HG03135 (cell line): ENCODE measurements around the gene TAB3.

Source experiments
- ATAC-seq: cut with Tn5 transposase; IDR thresholded peaks from one replicate; pipeline ENCODE4 v1.9.1; 2021; ENCODE audit warnings: mild to moderate bottlenecking, moderate library complexity; ENCODE audit not compliant: unreplicated experiment

The TAB3 gene, protein sequence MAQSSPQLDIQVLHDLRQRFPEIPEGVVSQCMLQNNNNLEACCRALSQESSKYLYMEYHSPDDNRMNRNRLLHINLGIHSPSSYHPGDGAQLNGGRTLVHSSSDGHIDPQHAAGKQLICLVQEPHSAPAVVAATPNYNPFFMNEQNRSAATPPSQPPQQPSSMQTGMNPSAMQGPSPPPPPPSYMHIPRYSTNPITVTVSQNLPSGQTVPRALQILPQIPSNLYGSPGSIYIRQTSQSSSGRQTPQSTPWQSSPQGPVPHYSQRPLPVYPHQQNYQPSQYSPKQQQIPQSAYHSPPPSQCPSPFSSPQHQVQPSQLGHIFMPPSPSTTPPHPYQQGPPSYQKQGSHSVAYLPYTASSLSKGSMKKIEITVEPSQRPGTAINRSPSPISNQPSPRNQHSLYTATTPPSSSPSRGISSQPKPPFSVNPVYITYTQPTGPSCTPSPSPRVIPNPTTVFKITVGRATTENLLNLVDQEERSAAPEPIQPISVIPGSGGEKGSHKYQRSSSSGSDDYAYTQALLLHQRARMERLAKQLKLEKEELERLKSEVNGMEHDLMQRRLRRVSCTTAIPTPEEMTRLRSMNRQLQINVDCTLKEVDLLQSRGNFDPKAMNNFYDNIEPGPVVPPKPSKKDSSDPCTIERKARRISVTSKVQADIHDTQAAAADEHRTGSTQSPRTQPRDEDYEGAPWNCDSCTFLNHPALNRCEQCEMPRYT

DNA sequence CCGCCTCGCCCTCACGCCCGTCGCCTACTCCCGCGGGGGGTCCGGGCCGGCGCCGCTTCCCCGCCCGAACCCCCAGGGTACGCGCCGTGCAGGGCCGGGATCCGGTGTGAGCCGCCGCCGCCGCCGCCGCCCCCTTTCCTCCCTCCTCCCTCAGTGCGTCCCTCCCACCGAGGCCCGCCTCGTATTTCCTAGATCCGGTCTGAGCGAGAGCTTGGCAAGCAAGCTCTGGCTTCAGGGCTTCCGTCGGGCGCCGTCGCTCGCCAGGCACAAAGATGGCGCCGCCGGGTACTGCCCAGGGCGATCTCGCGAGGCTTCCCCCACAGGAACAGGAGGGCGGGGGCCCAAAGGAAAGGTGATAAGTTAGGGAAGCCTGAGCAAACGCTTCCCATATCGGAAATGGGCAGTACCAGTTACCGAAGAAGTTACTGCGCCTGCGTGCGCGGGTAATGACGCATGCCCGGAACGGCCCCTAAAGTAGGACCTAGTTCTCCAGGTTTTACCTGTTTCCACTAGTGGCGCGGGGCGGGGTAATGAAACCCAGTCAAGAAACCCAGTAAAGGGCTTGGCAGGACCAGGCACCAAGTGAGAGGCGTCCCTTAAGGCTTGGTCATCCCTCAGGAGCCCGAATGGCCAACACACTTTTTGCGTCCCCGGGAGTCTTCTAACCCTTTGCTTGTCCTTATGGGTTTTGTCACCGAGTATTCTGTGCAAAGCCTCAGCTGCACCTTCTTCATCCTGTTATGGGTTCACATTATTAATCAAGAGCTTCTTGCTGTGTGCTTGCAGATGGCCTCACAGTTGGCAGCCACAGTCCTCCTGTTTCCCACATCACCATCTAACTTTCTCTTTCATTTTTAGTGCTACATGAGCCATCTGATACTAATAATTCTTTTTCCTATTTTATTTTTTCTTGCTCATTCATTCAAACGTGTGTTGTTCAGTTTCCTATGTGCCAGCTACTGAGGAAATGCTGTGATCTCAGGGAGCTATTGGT lies at the start of gene TAB3:
Gene TAB3, minus strand, starts transcription at position 108 of the 994 bp plus-strand sequence. CDS start 29,666 bp downstream, outside the sequence.
- peak; percentile 91 for ATAC-seq

DNA sequence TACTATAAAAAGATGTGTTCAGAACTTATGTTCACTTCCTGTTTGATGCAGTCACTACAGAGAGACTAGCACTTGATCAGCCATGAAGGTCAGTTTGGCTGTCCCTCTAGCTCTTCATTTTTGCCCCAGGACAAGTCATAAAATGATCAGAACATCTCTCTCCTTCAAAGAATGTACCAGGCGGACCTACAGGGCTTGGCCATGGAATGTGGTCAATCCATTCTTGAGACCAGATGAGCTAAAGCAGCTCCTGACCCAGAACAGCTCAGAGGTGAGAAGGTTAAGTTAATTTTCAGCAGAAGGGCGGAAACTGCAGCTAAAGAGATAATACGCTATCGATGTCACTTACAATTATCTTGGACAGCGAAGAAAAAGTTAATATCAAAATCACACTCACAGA lies 49.2 kb upstream of the TAB3 start:
- no peak for ATAC-seq

DNA sequence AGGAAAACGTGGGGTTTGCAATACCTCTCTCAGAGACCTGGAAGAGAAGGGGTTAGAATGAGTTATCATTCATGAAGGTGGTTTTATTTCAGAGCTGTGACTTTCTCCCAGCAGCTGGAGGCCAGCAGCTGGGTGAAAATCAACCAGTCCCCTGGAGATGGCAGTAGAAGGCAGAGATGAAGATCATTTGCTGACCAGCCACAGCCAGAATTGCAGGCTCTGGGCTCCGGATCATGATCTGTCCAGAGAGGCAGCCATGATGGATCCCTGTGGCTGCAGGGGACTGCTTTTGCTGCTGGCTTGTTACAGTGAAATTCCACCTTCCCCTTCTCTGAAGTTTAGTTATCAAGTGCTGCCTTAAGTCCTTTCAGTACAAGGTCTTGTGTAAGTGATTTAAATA lies 46.9 kb upstream of the TAB3 start:
- no peak for ATAC-seq

DNA sequence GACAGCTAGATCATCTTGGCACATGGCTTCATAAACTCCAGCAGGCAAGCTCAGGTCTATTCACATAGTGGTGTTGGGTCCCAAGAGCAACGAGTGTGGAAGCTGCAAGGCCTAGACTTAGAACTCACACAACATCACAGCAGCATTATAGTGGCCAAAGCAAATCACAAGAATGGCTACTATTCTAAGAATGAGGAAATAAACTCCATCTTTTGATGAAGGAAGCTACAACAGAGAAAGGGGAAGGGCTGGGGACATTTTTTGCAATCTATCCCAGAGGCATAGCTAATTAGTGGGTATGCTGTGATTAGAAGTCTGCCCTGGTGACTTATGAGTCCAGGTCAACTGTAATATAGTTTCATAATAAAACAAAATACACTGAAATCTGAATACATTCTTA lies 42.9 kb upstream of the TAB3 start:
- no peak for ATAC-seq

DNA sequence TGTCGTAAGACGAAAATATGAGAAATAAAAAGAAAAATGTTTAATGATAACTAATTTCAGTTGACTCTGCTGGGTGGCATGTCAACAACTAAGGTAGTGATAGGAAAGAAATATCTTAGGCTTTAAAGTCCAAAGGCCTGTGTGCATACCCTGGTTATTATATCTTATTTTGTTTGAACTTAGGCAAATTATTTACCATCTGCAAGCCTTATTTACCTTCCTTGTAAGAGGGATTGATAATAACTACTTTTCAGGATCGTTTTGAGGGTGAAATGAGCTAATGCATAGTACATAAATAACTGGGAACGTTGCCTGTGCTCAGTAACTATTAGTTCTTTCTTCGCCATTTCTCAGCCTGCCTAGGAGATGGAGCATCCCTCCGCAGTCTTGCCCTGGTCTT lies 41.6 kb upstream of the TAB3 start:
- ATAC-seq = no peak

DNA sequence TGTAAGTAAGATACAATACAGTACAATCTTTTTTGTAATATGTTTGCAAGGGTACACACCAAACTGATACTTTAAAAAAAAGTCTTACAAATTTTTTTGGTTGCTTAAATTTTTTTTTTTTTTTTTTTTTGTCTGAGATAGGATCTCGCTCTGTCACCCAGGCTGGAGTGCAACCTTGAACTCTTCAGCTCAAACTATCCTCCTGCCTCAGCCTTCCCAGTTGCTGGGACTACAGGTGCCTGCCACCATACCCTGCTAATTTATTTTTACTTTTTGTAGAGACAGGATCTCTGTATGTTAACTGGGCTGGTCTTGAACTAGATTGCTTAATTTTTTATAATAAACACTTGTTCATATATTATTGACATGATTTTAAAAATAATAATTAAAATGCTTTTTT lies 41.1 kb upstream of the TAB3 start:
- no peak for ATAC-seq

DNA sequence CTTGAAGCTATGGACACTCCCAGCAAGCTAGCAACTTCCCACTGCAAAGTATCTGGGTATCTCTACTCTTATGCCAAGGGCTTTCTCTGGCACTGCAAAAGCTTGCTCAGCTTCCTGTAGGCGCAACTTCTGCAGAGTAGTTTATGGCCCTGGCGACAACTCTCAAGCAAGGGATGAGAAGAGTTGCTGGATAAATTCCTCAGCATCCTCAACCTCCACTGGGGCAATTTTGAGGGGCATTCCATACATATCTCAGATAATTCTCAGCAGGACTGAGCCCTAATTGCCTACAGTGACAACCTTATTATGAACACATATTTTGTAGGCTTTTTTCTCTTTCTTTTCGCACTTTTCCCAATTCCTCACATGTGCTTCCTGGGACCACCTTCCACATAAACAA lies 31.2 kb upstream of the TAB3 start:
- no peak for ATAC-seq

DNA sequence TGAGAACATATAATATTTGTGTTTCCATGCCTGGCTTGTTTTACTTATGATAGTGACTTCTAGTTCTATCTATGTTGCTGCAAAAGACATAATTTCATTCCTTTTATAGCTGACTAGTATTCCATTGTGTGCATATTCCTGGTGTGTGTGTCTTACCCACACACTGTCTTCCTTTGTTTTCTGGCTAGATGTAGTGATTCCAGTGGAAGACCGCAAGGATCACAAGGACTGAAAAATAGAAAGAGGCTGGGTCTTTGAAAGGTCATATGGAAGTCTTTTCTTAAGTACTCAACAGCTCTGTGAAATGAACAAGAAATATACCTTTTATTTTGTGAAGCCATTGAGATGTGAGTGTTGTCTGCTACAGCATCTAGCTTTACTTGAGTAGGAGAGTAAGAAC lies 29.4 kb upstream of the TAB3 start:
- no peak for ATAC-seq

DNA sequence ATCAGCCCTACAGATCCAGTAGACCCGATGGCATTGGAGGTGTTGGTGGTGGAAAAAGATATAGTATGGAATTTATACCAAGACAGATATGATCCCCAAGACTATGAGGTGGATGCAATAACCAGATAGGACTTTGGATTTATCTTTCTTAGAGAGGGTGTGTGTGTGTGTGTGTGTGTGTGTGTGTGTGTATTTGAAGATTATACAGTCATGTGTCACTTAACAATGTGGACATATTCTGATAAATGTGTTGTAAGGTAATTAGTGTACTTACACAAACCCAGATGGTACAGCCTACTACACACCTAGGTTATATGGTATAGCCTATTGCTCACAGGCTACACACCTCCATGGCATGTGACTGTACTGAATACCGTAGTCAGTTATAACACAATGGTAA lies 24.4 kb upstream of the TAB3 start:
- ATAC-seq = no peak

DNA sequence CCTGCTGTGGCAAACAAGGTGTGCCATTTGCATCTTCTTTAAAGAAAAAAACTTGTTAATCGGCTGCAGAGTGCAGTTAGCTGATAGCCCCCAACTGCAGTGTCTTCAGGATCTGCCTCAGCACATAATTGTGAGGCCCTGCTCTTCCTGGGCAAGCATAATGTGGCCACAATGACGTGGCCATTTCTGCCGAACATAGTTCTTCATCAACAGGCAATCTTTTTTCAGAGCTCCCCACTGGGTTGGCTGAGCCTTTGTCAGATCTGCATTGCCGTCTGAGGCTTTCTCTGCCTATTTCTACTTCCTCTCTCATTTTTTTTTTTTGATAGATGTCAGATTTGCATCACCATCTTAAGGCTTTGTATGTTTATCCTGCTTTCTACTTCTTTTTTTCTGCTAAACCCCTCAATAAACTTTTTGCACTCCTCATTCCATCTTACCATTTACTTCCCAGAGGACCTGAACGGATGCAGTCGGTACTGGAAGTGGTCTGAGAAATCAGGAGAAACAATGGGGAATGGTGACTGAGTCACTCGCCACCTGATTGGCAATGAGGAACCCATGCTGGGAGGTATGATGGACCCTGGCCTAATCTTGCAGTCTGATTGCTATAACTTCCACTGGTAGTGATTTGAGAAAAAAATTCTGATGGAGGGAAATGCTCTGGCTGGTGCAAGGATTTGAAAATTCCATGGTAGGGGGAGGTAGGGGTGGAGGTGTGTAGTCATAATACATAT lies 21.2 kb upstream of the TAB3 start:
- ATAC-seq = no peak

DNA sequence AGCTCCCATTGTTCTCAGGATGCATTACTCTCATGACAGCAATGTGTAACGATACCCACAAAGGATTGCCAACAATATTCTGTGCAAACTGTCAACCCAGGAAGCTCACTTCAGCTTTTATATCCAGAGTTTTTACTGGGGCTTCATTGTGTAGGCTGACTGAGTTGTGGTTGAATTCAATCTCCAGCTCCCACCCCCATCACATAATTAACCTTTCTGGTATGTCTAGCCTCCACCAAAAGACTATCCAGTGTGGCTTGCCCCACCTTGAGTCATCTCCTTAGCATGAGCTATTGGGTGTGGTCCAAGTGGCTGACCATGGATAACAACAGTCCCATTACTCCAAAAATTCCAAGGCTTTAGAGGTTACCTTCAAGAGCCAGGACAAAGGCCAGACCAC lies 17.7 kb upstream of the TAB3 start:
- ATAC-seq = no peak

DNA sequence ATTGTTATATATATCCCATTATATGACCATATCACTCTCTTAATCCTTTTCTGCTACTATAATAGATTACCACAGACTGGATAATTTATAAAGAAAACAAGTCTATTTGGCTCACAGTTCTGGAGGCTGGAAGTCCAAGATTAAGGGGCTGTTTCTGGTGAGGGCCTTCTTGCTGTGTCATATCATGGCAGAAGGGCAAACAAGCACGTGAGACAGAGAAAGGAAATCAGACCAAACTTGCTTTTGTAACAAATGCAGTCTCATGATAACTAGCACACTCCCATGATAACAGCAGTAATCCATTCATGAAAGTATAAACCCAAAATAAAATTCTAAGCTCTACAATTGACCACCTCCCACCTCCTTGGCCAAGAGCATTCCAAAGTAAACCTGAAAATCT lies 16.3 kb upstream of the TAB3 start:
- ATAC-seq = no peak

DNA sequence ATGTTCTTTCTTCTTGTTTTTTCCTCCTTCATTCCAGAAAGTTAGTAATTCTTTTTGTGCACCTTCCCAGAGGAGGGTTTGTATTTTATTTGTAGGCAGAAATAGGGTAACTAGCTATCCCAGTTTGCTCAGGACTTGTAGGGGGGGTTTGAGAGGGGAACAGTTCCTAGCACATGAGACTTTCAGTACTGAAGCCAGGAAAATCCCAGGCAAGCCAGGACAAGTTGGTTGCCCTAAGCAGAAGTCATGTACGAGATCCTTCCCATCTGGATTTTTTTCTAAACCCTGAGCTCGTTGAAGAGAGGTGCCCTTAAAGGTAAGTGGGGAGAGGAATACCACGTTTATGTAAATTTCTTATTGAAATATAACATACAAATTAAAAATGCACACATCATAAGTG lies 15.6 kb upstream of the TAB3 start:
- no peak for ATAC-seq

DNA sequence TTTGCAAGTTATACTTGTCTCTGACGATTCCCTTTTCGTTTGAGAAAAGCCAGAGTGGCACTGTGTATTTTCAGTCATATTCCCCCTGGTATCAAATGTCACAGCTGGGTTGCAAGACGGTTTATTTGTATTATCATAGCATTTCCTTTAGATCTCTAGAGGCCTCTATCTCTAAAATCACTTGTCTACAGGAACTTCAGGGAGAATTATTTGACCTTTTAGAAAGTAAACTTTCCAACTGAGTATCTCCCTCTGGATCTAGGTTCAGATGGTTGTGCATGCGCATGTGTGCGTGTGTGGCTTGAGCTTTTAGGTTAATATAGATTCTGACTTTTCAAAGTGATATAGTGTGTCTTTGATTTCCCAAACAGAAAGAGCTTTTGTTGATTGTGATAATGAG lies 15.1 kb upstream of the TAB3 start:
- no peak for ATAC-seq

DNA sequence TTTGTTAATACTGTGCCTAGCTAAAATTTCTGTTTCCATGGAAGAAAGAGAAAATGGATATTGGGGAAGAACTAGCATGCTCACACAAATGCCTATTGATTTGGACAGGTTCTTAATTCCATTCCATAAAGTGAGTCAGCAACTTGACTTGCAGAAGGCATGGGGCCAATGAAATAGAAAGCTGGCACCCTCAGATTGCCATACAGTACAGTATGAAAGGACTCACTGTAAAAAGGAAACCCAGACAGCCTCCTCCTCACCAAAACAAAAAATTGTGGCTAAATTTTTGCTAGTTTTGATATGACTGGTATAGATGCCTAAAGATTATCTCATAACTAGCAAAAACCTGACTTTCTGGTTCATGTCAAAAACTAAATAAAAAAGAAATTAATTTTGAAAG lies 11.2 kb upstream of the TAB3 start:
- ATAC-seq = no peak

DNA sequence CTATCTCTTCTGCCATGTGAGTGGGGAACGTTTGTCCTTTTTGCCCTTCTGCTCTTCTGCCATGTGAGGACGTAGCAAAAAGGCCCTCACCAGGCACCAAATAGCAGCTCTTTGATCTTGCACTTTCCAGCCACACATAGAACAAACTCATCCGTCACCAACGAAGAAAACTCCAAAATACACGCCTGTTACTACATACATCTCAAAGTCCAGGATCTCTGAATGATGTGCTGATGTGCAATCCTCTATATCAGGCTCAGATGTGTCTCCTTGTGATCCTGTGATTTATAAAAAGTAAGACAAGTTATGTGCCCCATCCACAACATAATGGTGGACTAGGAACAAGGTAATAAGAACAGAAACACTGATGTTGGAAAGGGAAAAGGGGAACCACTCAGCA lies 9.8 kb upstream of the TAB3 start:
- no peak for ATAC-seq

DNA sequence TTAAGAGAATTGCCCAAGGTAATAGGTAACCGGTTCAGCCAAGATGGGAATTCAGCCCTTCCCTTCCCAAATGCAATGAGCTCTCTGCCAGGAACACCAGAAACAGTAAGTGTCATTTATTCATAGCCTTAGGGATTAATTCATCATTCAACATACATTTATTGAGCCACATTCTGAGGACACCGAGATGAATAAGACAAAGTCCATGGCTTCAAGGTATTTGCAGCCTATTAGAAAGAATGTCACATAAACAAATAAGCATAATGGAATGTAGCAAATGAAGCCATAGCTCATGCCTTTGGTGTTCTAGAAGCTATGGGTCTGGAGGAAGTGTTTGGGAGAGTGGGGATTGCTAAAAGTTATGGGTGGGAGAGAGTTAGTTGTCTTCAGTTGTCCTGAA lies 6.3 kb upstream of the TAB3 start:
- ATAC-seq = no peak

DNA sequence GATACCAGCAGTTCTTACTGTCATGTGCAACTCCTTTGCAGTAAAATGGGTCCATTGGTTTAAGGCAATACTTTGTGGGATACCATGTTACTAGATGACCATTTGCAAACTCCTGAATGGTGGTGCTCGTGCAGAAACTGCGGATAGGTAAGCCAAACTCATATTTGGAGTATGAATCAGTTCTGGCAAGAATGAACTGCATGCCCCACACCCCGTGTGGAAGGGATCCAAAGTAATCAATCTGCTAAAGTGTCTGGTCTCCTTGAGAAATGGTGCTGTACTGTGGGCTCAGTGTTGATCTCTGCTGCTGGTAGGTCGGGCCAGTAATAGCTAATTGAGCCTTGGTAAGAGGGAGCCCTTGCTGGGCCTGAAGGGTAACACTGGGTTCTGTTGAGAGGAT lies 4.2 kb upstream of the TAB3 start:
- ATAC-seq = no peak

DNA sequence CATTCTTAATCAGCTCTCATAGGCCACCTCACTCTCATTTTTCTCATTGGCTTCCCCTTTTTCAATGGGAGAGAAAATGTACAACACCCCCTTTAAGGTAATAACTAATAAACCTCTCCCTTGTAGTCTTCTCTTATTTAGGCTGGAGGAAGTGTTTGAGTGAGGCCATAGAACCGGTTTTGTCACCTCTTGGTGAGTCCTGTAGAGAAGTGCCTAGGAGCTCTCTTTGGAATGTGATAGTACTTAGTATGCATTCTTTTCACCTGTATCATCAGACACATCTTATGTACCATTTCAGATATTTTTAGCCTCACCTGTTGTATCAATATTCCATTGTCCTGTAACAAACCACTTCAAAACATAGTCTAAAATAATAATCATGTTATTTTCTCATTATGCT lies 3.5 kb upstream of the TAB3 start:
- no peak for ATAC-seq

DNA sequence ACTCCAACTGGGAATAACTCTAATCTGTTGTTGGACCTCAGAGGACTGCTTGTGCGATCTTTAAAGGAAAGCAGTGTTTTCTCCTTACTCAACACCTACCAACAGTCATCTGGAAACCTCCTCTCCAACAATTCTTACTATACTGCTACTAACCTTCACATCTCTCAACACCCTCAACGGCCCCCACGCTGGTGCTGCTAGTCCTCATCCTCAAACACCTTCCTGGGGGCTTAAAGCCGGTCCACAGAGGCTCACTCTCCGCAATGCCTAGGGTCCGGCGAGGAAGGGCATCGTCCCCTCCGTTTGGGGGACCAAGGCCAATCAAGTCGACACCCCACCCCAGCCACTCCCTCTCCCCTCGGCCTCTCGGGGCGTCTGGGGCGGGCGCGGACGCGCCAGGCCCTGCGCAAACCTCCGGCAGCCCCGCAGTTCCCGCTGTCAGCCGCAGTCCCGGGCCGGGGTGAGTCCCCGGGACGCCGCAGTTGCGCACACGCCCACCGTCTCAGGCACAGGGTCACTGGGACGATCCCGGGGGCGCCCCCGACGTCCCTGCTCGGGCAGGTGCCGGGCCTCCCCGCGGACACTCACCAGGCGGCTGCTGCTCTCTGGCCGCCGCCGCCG lies 418 bp downstream of the TAB3 start:
- ATAC-seq = peak; percentile 25
